Measurements from ENCODE around the gene THSD7A.
"Not testable (repeated sequence)": the region's sequence is repeated elsewhere in the genome, so short reads cannot be mapped to it uniquely, and the experiment has no call there.

Gene THSD7A

DNA sequence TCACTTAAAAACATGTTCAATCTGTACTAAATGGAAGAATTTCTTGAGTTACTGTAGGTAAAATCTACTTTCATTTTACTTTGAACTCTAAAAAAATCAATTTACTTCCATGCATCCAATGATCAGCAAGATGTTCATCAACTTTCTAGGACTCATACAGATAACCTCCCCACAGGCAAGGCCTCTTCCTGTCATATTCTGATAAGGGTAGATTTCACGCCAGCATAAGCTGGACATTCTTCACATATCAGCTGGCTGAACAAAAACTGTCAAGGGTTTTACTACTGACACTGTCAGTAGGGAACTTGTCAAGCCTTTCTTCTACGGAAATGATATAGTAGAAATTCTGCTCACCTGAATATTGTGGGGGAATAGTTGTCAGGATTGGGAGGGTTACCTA lies 244.9 kb downstream of the THSD7A start:
- no peak for DNase-seq (ENCODE audit: low read depth in 2 of 2)

DNA sequence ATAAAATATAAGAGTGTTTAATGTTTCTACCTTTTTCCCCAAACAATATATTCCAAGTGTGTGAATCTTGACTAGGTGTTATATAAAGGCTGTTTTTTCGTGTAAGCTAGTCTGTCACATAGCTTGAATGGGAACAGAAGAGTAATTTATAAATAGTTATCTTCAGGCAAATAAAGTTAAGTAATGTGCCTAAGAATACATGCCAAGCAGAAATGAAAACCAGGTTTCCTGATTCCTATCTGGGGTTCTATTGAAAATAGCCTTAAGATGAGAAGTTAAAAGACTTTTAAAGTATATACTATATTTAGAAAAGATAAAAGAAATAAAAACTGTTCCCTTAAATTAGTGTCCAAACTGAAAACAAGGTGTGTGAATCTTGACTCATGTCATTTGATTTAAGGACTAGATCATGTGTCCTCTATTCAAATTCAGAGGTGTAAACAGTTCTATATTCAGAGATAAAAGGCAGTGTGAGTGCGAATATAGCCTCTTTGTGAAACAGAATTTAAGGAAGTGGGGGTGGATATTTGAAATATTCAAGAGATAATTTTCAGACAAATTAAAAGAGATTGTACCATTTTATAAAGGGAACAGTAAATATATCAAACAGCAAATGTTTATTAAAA lies 247.5 kb downstream of the THSD7A start:
- no peak for DNase-seq (ENCODE audit: low read depth in 2 of 2)

DNA sequence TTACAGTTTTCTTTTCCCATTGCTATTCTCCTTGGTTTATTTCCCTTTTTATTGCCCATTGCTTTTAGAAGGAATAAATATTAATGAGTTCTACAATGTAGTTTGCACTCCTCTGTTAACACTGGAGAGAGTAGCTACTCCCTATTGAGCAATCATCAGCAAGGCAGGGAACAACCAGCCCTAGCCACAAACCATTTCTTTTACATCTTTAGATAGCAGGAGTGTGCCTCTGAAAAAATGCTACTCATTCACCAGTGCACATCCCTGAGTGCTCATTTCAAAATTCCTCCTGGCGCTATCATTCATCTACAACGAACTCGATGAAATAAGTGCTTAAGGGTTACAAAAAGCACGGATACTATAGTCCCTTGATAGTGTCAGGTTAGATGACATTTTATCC lies 252.9 kb downstream of the THSD7A start:
- no peak for DNase-seq (ENCODE audit: low read depth in 2 of 2)

DNA sequence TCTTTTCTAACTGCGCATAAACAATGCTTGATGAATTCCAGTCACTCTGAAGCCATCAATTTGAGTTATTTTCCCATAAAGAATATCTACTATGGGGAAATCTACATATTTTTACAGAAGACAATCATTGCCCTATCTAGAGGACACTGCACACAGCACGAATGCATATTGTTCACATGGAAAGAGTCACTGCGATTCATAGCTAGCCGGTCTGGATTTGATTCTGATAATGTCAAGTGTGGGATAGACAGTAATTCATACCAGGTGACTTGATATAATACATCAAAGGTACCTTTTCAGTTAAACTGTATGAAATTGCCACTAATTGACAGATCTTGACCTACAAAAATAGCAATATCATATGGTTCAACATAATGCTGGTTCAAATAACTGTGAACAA lies 255.7 kb downstream of the THSD7A start:
- no peak for DNase-seq (ENCODE audit: low read depth in 2 of 2)

DNA sequence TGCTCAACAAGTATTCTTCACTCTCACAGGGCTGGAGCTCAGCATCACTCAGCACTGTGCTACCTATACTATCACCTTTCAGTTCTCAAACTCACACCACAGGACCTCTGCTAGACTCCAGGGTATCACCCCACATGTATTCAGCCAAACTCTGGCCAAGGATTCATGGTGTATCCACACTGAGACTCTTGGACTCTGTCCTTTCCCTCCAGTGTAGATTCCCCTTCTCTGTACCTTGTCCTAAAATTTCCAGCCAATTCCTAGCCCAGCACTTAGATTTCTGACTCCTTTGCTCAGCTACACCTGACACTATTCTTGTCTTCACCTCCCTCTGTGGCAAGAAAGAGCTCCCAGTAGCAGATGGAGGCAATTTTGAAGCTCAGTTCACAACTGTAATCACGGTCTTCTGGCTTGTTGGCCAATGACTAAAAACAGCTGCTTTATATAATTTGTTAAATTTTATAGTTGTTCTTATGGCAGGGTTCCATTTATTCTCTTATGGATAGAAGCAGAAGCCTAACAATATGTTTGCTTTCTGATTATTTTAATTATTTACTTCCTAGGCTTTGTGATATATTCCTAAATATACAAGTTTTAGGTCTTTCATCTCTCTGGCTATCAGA lies 258.8 kb downstream of the THSD7A start:
- DNase-seq (ENCODE audit: low read depth in 2 of 2): no peak

DNA sequence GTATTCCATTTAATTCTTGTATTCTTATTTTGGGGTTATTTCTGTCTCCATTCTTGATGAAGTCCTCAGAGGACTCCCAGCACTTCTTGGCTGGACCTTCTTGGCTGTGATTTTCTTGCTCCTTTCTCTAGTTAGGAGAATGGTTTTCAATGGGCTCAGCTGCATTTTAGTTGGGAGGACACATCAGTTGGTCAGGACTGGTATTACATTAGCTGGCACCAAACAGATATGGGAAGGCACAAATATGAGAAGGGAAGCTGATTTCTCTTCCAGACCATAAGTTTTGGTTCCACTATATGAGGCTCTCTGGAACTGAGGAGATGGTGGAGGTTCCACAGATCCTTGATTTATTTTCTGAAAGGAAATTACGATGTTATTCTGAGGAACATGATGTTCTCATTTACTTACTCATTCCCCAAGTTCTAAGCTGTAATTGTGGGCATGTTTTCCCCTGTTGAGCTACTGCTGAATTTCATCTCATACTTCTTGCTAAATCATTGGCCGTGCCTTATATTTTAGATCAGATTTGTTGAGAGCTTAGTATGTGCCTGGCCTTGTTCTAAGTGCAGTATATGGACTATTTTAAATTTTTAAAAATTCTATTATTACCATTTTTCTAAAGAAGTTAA lies 261.0 kb downstream of the THSD7A start:
- DNase-seq (ENCODE audit: low read depth in 2 of 2): no peak

DNA sequence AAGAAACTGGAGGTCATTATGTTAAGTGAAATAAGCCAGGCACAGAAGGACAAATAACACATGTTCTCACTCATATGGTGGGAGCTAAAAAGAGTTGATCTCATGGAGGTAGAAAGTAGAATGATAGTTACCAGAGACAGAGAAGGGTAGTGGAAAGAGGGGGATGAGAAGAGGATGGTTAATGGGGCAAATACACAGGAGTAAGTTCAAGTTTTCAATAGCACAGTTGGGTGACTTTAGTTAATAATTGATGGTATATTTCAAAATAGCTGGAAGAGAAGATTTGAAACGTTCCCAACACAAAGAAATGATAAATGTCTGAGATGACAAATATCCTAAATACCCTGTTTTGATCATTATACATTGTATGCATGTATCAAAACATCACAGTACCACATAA lies 261.8 kb downstream of the THSD7A start:
- DNase-seq (ENCODE audit: low read depth in 2 of 2): no peak

DNA sequence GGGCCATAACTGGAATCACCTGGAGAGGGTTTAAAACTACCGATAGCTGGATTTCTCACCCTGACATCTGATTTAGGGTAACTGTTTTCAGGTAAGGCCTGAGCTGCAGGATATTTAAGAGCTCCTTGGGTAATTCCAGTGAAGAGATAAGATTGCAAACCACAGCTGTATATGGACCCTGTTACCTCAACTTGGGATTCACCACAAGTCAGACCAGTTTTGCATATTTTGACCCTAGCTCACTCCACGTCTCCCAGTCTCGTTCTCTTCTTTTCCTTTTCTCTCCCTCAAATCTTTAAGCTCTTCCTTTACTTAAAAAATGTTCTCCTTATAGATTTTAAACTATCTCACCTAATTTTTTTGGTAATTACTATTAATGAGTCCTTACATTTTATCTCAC lies 264.4 kb downstream of the THSD7A start:
- no peak for DNase-seq (ENCODE audit: low read depth in 2 of 2)

DNA sequence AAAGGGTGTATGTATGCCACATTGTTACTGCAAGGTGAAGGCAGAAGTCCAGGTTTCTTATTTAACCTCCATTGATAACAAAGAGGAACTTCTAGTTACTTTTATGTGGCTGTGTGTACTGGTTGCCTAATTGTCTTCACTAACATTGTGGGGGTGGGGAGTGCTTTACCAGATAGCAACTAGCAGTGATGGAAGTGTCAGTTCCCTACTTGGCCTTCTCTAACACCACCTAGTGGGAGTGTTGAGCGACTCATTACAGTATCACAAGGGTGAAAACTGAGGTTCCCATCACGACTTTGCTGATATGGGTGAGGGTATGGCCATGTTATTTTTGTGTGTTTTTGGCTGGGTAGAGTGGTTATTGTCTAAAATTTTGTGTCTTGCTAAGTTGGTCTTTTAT lies 274.4 kb downstream of the THSD7A start:
- DNase-seq (ENCODE audit: low read depth in 2 of 2): no peak

DNA sequence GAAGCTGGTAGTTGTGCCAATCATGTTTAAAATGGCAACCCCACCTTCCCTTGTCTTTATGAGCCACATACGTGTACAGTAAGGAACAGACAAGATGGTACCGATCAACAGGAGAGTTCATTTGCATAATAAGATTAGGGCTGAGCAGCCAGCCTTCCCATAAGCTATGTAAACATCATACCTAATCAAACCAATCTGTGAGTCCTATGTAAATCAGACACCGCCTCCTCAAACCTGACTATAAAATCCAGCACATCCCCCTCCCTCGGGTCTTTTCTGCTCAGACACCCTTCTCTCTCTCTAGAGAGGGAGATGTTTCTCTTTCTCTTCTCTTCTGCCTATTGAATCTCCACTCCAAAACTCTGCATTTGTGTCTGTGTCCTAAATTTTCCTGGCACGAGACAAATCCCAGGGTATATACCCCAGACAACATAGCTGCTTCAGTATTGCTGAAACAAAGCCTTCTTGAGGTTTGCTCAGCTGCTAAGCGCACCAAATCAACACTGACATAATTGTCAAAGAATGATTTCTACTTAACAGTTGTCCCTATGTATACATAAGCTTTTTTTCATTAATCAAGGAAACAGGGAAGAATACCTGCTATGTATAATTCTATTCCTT lies 279.2 kb downstream of the THSD7A start:
- no peak for DNase-seq (ENCODE audit: low read depth in 2 of 2)

DNA sequence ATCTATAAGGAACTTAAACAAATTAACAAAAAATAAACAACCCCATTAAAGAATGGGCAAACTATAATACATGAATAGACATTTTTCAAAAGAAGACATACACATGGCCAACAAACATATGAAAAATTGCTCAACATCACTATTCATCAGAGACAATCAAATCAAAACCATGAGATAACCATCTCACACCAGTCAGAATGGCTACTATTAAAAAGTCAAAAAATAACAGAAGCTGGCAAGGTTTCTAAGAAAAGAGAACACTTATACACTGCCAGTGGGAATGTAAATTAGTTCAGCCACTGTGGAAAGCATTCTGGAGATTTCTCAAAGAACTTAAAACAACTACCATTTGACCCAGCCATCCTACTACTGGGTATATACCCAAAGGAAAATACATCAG lies 280.5 kb downstream of the THSD7A start:
- DNase-seq (ENCODE audit: low read depth in 2 of 2): no peak

DNA sequence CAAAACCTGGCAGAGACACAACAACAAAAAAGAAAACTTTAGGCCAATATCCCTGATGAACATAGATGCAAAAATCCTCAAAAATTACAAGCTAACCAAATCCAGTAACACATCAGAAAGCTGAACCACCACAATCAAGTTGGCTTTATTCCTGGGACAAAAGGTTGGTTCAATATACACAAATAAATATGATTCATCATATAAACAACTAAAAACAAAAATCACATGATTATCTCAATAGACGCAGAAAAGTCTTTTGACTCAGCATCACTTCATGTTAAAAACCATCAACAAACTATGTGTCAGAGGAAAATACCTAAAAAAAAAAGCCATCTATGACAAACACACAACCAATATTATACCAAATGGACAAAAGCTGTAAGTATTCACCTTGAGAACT lies 283.5 kb downstream of the THSD7A start:
- no peak for DNase-seq (ENCODE audit: low read depth in 2 of 2)

DNA sequence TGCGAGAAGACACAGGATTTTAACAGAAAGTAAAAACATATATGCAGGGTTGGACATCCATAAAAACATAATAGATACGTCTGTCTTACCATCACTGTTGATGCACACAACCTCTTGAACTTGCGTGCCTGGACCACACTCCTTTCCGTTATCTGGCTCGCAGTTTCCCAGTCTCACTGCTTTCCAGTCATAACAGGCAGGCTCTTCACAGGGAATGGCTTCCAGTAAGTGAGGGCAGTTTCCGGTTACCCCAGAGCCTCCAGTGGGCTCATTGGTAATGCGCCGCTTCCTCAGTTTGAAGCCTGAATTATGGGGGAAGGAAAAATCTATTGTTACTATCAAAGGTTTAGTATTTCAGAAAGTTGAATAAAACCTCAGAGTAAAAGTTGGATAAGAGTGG lies 290.7 kb downstream of the THSD7A start:
- no peak for DNase-seq (ENCODE audit: low read depth in 2 of 2)

DNA sequence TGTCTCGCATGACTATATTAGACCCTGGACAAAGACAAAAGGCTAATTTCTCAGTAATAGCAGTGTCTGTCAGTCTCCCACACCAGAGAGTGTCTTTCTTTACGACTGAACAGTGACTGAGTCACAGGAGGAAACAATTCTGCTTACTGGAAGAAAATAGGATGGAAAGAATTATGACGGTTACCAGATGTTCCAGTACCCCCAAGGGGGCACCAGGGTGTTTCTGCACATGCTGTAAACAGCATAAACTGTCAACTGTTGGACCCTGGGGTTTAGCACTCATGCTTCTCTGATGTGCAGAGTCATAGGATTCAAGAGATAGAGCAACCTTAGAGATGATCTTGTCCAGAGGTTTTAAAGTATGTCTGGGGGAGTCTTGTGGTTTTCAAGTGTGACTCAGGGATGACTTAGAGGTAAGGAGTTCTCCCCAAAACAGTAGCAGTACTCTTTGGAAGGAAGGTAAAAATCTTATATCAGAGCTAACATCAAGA lies 291.7 kb downstream of the THSD7A start:
- no peak for DNase-seq (ENCODE audit: low read depth in 2 of 2)

DNA sequence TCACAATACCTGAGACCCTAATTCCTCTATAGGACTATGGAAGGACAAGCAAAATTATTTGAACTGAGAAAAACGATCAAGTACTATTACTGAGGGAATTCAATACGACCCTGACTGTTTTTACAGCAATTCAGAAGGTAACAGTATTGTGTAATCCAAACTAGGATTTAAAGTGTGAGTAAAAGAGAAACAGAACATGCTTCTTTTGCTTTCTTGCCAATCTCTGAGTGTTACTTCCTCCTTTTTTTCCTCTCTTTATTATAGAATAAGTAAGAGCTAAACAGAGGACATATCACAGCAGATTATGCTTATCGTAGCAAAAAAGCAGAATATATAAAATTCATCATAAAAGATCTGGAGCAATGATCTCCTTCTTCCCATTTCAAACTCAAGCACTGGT lies 292.1 kb downstream of the THSD7A start:
- DNase-seq (ENCODE audit: low read depth in 2 of 2): no peak

DNA sequence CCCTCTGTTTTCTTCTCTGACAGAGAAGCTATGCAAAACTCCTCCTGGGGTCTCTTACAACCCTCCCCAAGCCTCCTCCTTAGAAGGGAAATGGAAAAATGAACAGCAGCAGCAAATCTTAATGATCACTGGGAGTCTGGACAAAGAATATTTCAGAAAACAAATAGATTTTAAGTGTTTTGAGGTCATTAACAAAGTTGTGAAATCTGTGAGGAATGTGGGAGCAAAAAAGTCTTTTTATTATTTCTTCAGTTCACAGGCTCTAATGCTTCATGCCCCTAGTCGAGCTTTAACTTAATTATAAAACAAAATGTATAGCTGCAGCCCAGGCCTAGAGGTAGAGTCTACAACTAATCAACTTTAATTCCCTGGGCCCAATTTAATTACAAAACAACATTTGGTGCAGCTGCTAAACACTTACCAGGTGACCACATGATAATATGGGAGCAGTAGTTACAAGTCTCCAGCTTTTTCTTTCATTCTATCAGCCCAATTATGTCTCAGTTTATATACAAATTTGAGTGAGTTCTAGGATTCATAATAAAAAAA lies 293.2 kb downstream of the THSD7A start:
- DNase-seq (ENCODE audit: low read depth in 2 of 2): no peak

DNA sequence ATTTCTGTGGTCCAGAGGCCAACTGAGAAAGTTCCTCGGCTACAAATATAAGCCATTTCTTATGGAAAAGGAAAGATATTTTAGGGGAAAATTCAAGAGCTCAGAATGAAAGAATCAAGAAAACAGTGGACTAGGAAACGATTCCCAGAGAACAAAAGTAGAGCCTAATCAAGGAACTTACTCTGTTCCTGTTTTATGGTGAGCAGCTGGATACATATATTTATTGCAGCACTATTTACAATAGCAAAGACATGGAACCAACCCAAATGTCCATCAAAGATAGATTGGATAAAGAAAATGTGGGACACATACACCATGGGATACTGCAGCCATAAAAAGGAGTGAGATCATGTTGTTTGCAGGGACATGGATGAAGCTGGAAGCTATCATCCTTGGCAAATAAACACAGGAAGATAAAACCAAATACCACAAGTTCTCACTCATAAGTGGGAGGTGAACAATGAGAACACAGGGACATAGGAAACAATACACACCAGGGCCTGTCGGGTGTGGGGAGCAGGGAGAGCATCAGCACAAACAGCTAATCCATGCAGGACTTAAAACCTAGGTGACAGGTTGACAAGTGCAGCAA lies 298.7 kb downstream of the THSD7A start:
- DNase-seq (ENCODE audit: low read depth in 2 of 2): no peak

DNA sequence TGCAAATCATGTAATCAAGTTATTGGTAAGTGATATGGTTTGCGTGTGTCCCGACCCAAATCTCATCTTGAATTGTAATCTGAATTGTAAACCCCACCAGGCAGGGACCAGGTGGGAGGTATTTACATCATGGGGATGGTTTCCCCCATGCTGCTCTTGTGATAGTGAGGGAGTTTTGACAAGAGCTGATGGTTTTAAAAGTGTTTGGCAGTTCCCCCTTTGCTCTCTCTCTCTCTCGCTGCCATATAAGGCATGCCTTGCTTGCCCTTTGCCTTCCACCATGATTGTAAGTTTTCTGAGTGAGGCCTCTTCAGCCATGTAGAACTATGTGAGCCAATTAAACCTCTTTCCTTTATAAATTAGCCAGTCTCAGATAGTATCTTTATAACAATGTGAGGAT lies 302.6 kb downstream of the THSD7A start:
- no peak for DNase-seq (ENCODE audit: low read depth in 2 of 2)

DNA sequence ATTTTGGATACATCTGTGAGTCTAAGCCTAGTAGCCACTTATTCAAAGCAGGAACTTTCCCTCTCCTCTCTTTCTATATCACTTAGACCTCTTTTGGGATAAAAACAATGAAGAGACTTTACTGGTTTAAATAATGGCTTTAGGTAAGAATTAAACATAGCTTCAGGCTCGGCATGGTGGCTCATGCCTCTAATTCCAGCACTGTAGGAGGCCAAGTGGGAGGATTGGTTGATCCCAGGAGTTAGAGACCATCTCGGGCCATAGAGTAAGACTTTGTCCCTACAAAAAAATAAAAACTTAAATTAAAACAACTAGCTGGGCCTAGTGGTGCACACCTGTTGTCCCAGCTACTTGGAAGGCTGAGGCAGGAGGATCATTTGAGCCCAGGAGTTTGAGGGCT lies 304.3 kb downstream of the THSD7A start:
- DNase-seq (ENCODE audit: low read depth in 2 of 2): no peak

DNA sequence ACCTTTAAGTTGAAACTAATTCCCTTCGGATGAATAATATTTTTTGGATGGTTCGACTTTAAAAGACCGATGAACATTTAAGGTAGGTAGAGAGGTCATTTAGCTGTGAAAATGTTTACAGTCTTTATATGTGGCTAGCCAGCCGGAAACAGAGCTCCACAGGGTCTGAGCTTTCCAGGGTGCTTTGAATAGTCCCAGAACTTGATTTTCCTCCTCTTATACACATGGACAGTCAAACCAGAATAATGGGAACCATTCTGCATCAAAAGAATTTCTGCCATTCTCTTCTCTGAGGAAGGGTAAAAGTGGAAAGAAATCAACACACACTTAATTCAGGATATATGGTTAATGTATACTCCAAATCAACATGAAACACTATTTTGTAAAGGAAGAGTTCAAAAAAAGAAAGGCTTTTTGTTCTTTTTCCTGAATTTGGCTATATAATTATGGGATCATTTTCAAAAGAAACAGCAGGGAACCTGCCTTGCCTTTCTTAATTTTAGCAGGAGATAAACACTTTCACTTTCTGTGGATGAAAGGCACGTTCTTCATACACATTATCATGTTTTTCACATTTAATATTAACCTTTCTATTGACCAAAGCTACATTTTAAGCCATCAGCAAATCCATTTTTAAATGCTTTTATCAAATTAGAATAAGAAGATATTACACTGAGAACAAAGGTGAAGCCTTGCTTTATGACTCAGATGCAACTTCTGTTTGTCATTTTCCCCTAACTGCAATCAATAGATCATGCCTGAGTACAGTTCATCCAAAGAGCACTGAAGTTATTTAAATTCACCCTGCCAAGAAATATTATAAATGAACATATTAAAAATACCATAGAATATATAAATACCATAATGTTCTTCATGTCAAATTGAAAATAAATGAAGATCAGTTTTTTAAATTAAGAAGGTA lies 307.3 kb downstream of the THSD7A start:
- no peak for DNase-seq (ENCODE audit: low read depth in 2 of 2)

DNA sequence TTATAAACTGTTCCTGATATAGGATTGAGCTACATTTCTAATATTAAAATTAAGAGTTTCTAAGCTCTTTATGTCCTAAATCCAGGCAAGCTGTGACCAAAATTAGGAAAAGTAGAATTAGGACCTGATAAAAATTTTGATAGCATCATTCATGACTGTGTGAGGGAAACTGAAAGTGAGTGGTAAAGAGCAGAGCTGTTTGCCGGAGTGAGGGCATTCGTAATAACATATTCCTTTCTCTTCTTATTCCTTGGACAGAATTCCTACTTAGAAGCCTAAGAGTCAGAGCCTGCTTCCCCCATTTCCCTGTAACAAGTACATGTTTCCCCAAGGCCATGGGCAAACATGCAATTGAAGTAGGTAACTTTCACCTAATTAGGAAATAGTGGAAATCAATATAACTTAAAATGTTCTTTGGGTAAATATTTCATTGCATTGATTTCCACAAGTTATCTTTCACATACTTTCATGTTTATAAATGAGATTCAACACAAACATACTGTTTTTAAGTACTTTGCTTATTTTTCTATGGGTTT lies 310.0 kb downstream of the THSD7A start:
- not testable (repeated sequence) for DNase-seq (ENCODE audit: low read depth in 2 of 2)
